HG03159 (cell line): ENCODE measurements around the gene ADCY9.
"Not testable (repeated sequence)": the region's sequence is repeated elsewhere in the genome, so short reads cannot be mapped to it uniquely, and the experiment has no call there.

Experiments
- ATAC-seq: cut with Tn5 transposase; IDR thresholded peaks from one replicate; pipeline ENCODE4 v1.9.1; 2021; ENCODE audit warnings: mild to moderate bottlenecking, moderate library complexity; ENCODE audit not compliant: unreplicated experiment

ADCY9 gene

DNA sequence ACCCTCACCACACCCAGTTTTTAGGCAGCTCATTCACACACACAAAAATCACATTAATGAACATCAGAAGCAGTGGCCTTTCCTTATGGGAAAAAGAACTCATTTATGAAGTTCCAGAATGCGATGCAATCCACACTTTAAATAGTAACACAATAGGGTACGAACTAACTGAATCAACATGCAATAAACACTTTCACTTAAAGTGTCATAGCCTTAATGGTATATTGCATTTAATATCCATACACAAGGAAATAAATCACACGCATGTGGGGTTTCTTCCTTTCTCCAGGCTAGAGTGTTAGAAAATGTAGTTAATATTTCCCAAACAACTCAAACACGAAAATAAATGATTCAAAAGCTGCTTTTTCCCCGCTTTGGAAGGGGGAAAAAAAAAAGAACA is 19.7 kb downstream of the ADCY9 start:
- ATAC-seq, result no peak

DNA sequence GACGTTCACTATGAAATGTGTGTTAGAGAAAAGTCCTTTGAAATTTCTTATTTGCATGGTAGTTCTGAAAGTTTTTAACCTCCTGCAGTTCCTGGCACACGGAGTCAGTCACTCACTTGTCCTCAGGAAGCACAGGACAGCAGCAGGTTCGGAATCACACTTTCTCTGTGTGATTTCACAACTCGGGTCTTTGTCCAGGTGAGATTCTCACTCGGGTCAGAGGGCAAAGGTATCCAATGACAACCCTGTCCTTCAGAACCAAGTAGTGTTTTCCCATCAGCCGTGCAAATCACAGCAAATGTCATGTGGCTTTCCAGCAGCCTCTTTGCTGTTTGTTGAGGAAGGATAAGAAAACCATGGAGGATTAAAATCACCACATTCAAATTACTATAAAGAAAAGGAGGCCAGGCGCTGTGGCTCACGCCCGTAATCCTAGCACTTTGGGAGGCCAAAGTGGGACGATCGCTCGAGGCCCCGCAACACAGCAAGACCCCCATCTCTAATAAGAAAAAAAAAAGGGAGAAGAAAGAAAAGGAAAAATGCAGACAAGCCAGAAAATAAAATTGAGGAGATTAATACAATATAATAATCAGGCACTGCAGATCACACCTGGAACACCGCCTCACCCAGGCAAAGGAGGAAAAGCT is 22.0 kb downstream of the ADCY9 start:
- ATAC-seq, result no peak

DNA sequence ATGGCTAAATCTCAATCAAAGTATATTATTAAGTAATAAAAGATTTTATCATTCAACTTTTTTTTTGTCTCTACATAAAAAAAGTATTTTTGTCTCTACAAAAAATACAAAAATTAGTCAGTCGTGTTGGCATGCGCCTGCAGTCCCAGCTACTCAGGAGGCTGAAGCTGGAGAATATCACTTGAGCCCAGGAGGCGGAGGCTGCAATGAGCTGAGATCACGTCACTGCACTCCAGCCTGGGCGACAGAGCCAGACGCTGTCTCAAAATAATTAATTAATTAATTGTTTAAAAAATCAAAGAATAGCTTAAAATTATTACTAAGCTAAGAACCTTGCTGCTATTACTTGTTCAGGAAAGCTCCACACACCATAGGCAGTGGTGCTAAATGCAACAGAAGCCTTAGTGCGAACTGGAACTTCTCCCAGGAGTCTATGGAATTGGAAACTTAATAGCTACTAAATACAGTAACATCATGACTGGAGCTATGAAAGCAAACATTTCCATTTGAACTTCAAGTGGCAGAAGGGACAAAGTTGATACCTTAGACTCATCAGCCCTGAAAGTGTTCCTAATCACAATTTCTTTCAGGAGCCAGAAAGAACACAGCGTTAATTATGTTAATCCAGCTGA is 22.6 kb downstream of the ADCY9 start:
- no peak for ATAC-seq

DNA sequence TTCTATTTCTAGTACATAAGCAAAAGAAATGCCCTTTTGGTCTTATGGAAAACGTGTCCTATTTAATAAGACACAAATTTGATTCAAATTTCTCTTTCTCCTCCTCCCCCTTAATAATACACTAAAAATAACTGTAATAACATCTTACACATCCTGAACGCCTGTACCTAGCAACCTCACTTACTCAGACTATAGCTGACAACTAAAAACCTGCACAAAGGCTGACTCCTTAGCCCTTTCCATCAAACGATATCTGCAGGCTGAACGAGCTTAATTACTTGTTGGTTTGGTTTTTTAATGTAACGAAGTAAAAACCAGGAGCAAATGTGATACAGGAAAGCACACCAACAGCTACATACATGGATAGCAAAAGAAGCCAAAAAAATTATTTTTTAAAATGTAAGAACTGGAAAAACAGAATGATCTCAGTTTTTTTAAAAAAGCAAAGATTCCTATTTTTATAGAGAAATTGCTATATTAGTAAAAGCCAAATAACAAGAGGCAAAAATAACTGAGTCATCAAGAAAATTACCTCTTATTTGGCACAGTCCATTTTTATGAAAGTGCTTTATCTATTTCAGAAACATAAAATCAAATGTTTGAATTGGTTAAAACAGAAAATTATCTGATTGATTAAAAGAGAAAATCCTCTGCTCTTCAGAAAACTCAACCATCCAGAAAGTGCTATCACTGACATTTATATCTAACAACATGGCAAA is 23.5 kb downstream of the ADCY9 start:
- no peak for ATAC-seq

DNA sequence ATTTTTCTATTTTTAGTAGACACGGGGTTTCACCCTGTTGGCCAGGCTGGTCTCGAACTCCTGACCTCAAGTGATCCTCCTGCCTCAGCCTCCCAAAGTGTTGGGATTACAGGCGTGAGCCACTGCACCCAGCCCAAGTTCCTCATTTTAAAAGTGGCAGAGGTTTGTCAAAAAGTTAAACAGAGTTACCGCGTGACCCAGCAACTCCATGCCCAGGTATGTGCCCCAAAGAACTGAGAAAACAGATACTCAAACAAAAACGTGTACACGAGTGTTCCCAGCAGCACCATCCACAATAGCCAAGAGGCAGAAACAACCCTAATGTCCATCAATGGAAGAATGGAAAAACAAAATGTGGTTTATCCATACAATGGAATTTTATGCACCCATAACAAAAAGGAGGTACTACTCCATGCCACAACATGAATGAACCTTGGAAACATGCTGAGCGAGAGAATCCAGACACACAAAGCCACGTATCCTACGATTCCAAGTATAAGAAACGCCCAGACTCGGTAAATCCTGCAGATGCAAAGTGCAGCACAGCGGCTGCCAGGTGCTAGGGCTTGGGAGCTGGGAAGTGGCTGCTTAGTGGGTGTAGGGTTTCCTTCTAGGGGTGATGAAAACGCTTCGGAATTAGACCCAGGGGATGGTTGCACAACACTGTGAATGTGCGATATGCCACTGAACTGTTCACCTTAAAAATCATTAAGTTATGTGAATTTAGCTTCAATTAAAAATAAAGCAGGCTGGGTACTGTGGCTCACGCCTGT is 24.8 kb downstream of the ADCY9 start:
- no peak for ATAC-seq

DNA sequence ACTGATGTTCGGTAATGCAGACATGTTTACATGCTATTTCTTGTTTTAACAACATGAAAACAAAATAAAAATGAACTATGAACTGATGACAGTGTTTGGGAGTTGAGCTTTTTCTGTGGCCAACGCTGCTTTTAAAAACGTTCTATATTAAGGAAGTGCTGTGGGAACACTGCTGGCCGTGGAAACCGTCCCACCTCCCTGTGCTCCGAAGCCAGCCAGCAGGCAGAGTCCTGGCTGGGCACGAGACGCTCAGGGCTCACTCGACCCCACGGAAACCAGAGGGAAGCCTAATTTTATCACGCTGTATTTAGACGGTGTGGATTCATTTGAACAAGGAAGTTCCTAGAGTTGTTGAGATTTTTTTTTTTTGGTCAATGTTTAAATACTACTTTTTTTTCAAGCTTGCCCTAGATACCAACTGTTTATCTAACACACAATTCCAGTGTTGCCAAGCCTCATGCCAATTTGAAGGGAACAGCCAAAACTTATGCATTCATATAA is 25.8 kb downstream of the ADCY9 start:
- ATAC-seq, result no peak

DNA sequence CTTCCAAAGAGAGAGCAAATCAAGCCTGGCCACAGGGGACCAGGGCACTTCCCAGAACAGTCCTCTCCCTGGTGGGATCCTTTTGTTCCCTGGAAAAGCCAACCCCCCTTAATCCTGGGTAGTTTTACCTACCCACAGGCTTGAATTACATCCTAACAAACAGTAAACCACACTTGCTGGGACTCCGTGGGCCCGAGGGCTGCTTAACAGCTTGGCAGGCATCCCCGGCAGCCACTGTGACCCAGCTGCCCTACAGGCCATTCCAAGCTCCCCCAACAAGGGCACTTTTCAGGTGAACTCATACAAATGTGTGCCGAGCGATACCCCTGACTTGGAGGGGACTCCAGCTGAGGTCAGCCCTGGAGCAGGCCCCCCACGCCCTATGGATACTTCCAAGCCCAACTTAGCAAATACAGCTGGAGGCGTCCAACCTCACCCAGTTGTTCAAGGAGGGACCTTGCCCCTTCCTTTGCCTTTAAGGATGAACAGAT is 26.4 kb downstream of the ADCY9 start:
- no peak for ATAC-seq

DNA sequence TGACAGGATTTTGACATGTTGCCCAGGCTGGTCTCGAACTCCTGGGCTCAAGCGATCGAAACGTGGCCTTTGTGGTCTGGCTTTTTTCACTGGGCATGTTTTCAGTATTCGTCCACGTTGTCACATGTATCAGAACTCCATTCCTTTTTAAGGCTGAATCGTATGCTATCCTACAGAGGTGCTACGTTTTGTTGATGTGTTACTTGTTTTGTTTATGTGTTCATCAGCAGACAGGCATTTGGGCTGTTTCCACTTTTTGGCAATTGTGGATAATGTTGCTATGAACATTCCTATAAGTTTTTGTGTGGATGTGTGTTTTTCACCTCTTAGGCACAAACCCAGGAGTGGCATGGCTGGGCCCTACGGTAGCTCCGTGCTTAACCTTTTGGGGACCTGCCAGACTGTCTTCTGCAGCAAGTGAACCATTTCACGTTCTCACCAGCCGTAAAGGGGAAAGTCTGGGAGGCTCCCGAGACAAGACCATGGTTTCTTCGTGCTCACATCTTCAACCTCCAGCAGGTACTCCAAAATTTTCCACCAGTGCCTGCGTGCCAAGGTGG is 26.9 kb downstream of the ADCY9 start:
- no peak for ATAC-seq

DNA sequence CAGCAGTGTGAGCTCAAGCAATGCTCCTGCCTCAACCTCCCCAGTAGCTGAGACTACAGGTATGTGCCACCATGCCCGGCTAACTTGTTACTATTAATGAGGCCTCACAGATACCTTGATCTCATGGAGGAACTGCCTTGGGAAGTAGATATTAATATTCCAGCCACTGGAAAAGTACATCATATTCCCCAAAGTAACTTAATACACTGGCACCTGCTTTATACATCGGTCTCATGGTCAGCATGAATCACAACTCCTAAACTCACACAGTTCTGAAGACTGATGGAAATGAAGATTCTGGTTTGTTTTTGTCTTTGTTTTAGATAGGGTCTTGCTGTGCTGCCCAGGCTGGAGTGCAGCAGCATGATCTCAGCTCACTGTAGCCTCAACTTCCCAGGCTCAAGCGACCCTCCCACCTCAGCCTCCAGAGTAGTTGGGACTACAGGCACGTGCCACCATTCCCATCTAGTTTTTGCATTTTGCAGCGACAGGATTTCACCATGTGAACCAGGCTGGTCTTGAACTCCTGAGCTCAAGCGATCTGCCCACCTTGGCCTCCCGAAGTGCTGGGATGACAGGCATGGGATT is 28.2 kb downstream of the ADCY9 start:
- ATAC-seq, result no peak

DNA sequence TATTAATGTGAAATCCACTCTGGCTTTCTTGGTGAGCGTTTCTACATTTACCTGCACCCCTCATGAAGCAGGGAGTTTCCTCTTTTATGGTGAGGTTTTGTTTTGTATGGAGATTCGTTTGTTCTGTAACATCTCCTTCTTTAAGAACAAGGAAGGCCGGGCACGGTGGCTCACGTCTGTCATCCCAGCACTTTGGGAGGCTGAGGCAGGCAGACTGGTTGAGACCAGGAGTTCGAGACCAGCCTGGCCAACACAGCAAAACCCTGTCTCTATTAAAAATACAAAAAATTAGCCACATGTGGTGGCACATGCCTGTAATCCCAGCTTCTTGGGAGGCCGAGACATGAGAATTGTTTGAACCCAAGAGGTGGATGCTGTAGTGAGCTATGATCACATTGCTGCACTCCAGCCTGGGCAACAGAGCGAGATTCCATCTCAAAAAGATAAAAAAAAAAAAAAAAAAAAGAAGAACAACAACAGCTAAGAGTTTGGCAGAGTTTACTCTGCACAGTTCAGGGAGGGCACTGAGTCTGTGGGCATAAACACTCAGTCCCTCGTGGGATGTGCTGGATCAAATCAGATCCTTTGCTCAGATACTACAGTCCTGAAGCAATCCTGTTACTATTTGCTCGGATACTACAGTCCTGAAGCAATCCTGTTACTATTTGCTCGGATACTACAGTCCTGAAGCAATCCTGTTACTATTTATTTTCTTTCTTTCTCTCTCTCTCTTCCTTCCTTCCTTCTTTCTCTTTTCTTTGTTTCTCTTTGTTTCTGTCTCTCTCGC is 28.9 kb downstream of the ADCY9 start:
- ATAC-seq, result no peak

DNA sequence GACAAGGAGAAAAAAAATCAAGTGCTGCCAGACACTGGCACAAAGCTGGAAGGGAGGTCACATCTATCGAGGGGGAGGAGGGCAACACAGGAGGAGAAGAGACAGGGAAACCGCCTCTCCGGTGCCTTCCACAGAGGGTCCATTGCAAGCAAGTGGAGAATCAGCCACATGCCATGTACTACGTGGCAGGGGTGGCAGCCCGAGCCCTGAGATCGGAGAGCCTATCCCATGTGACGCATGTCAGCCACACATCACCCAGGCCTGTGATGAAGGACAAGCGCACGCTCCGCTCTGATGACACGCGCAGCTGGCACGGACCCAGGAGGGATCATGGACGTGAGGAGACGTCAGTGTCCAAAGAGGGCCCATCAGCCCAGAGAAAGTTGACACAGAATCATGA is 30.1 kb downstream of the ADCY9 start:
- ATAC-seq, result no peak

DNA sequence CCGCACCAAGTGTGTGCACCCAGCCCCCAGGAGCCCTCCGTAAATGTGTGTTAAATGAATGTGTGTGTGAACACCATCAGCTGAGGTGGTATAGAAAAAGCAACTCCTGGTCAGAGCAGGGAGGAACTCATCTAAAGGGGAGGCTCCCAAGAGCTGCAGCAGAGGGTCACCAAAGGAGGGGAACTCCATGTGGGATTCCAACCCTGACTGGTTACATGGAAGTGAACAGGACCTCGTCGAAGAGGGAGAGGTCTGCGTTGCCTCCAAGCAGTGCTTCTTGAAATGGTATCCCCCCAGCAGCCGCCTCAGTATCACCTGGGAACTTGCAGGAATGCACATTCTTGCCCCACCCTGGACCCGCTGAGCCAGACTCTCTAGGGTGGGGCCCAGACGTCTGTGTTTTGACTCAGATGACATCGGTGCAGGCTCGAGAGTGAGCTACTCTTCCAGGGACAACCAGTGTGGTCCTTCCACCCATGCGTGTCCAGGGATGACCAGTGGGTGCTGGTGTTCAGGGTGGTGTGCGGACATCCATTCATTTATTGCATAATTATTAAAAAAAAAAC is 30.8 kb downstream of the ADCY9 start:
- no peak for ATAC-seq

DNA sequence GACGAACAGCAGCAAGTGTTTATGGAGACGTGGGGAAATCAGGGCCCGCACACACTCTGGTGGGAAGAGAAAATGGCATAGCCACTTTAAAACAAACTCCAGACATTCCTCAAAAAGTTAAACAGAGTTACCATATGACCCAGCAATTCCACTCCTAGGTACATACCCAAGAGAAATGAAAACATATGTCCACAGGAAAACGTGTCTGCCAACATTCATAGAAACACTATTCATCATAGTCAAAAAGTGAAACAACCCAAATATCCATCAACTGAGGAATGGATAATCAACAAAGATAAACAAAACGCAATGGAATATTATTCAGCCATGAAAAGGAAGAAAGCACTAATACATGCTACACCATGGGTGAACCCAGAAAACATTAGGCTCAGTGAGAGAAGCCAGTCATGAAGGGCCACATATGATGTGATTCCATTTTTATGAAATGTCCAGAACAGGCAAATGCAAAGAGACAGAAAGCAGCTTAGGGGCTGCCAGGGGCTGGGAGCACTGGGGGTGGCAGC is 32.8 kb downstream of the ADCY9 start:
- ATAC-seq, result no peak

DNA sequence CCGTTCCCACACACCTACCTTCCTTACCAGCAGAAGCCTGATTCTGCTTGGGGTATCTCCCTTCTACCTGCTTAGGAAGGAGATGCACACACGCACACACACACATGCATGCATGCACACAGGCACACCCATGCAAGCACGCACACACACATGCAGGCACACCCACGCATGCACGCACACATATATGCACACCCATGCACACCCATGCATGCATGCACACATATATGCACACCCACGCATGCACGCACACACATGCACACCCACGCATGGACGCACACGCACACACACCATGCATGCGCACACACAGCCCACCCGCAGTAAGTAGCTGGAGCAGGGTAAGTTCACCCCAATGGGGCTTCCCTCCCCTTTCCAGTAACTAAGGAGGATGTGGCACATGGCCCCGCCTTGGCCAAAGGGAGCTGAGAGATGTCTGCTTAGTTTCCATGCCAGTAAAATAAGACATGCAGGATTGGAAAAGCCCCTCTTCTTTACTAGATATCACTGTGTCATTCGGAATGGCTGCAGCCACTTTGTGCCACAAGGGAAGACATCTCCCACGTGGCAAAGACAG is 33.7 kb downstream of the ADCY9 start:
- no peak for ATAC-seq

DNA sequence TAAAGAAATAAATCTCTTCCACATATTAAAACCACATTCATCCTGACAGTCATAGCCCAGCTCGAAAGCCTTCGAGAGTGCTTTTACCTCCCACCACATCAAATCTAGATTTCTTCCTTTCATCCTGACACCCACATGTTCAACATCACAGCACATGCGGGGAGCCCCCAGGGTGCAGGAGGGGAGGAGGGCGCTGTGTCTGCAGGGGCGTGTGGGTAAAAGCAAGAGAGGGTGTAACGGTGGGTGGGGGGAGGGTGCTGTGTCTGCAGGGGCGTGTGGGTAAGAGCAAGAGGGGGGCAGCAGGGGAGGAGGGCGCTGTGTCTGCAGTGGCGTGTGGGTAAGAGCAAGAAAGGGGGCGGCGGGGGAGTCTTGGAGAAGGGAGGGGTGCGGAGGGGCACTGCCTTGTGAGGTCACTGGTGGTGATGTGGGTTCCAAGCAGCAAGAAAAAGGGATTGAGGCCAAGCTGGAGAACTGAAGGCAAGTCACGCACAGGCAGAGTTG is 34.7 kb downstream of the ADCY9 start:
- no peak for ATAC-seq

DNA sequence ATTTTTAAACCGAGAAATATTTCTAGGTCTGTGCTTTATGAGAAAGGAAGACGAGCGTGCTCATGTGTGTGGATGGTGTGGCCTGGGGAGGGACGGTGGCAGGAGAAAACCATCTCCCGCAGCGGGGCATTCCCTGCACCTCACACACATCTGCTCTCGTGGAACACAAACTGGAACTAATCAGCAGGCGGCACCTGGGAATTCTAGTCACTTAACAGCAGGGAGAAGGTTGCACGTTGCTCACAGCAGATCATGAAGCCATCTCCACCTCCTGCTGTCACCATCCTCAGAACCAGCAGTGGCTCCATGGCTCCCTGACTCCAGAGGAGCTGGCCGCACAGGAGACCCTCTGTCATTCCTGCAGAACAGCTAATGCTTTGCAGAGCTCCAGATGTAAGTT is 35.2 kb downstream of the ADCY9 start:
- ATAC-seq, result no peak

DNA sequence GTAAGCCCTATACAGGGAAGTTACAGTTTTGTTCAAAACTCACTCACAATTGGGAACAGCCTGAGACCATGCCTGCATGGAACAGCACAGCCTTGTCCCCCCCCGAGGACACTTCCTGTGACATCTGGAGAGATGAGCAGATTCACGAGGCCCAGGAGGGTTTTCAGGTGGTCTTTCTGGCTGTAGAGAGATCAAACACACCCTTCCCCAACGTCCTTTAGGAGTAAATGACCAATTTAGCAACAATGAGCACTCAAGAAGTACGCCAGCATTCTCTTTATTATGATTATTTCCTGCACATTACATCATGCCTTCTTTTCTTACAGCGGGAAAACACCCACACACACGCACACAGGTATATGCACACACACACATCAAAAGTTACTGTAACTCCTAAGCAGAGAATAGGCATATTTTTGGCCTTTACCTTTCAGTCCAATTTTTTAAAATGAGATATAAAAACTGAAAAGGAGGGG is 39.0 kb downstream of the ADCY9 start:
- ATAC-seq, result no peak

DNA sequence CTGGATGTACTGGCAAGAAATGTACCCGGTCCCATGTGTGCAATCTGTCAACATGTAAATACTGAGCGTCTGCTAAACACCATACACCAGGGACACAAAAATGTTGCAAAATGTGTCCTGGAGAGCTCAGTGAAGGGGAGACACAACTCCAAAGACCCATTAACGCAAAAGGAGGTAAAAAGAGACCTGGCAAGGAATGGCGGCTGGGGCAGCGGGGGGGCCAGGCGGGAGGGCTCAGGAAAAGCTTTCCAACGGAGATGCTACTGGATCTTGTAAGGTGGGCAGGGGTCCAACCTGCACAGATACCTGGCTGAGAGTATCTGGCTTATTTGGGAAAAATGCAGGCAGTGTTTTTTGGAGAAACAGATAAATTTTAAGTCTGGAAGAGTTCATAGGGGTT is 40.7 kb downstream of the ADCY9 start:
- no peak for ATAC-seq

DNA sequence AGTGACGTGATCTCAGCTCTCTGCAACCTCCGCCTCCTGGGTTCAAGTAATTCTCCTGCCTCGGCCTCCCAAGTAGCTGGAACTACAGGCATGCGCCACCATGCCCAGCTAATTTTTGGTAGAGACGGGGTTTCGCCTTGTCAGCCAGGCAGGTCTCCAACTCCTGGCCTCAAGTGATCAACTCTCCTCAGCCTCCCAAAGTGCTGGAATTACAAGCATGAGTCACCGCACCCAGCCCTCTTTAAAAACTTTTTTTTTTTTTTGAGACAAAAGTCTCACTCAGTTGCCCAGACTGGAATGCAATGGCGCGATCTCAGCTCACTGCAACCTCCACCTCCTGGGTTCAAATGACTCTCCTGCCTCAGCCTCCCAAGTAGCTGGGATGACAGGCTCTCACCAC is 43.1 kb downstream of the ADCY9 start:
- ATAC-seq, result not testable (repeated sequence)
